HG03025 (cell line): ENCODE measurements around the gene WDR33.
A peak's percentile ranks its signal among the peaks of the same experiment; 100 is the strongest.
"Not testable (repeated sequence)": the region's sequence is repeated elsewhere in the genome, so short reads cannot be mapped to it uniquely, and the experiment has no call there.

Experiments
- ATAC-seq: cut with Tn5 transposase; IDR thresholded peaks from one replicate; pipeline ENCODE4 v1.9.1; 2021; ENCODE audit warnings: mild to moderate bottlenecking, moderate library complexity; ENCODE audit not compliant: unreplicated experiment, low FRiP score

The WDR33 gene

GRCh38 chr2:127810619-127811396, at the start of gene WDR33:
Gene WDR33, minus strand, starts transcription at chr2:127811171. Its CDS starts 40,190 bp downstream, at chr2:127770981.
- peak; percentile 95 for ATAC-seq

GRCh38 chr2:127860130-127860529, 49.2 kb upstream of the WDR33 start:
- ATAC-seq, result no peak

- no peak for ATAC-seq
Measured at GRCh38 chr2:127859712-127860085, 48.7 kb upstream of the WDR33 start.

GRCh38 chr2:127857265-127857808, 46.4 kb upstream of the WDR33 start:
- no peak for ATAC-seq

GRCh38 chr2:127853671-127854070, 42.7 kb upstream of the WDR33 start:
- ATAC-seq, result no peak

- no peak for ATAC-seq
Measured at GRCh38 chr2:127852388-127852787, 41.4 kb upstream of the WDR33 start.

- ATAC-seq, result no peak
Measured at GRCh38 chr2:127847931-127848330, 37.0 kb upstream of the WDR33 start.

- no peak for ATAC-seq
Measured at GRCh38 chr2:127844973-127845372, 34.0 kb upstream of the WDR33 start.

GRCh38 chr2:127843677-127844076, 32.7 kb upstream of the WDR33 start:
- no peak for ATAC-seq

- no peak for ATAC-seq
Measured at GRCh38 chr2:127841466-127842178, 30.7 kb upstream of the WDR33 start.

GRCh38 chr2:127840893-127841292, 29.9 kb upstream of the WDR33 start:
- ATAC-seq, result no peak

GRCh38 chr2:127834951-127835350, 24.0 kb upstream of the WDR33 start:
- no peak for ATAC-seq

- peak; percentile 97 for ATAC-seq
Measured at GRCh38 chr2:127829845-127830246, 18.9 kb upstream of the WDR33 start.

GRCh38 chr2:127826708-127827107, 15.7 kb upstream of the WDR33 start:
- not testable (repeated sequence) for ATAC-seq

GRCh38 chr2:127826047-127826446, 15.1 kb upstream of the WDR33 start:
- ATAC-seq, result no peak

- no peak for ATAC-seq
Measured at GRCh38 chr2:127820080-127820668, 9.2 kb upstream of the WDR33 start.

GRCh38 chr2:127818794-127819425, 7.9 kb upstream of the WDR33 start:
- no peak for ATAC-seq

GRCh38 chr2:127818241-127818640, 7.3 kb upstream of the WDR33 start:
- ATAC-seq, result no peak

- ATAC-seq, result no peak
Measured at GRCh38 chr2:127814677-127815076, 3.7 kb upstream of the WDR33 start.

GRCh38 chr2:127812441-127812840, 1.5 kb upstream of the WDR33 start:
- not testable (repeated sequence) for ATAC-seq
